ENCODE measurements around the gene CHRNA7.

The CHRNA7 gene

GRCh38 chr15:32099097-32099785 is 68.9 kb downstream of the CHRNA7 start:
- H3K4me3 Mint-ChIP-seq = no peak overlapping the region

GRCh38 chr15:32099956-32100684 is 69.8 kb downstream of the CHRNA7 start:
- Mint-ChIP-seq H3K4me1 (no peaks in the 10 kb centered on the region), H3K9me3 (no peaks in the 10 kb centered on the region), H3K36me3 (no peaks in the 10 kb centered on the region), H3K27me3 (peaks cover 31% of the 10 kb centered on the region), H3K27ac (no peak overlapping the region), H3K4me3 (no peak overlapping the region)
- CTCF ChIA-PET = no interaction called here
- no peak for DNase-seq

More at GRCh38 chr15:32099097-32099785, 68.9 kb downstream of the CHRNA7 start:
- Mint-ChIP-seq H3K27ac (no peak overlapping the region), H3K9me3 (no peaks in the 10 kb centered on the region), H3K4me1 (no peaks in the 10 kb centered on the region), H3K36me3 (no peaks in the 10 kb centered on the region), H3K27me3 (peaks cover 27% of the 10 kb centered on the region)
- no peak for DNase-seq
- CTCF ChIA-PET = no interaction called here

GRCh38 chr15:32104061-32104995 is 74.0 kb downstream of the CHRNA7 start:
- Mint-ChIP-seq H3K4me1 (peaks cover 4% of the 10 kb centered on the region), H3K36me3 (no peaks in the 10 kb centered on the region), H3K4me3 (no peak overlapping the region), H3K27me3 (peaks cover 48% of the 10 kb centered on the region), H3K9me3 (no peaks in the 10 kb centered on the region), H3K27ac (no peak overlapping the region)
- CTCF ChIA-PET = no interaction called here
- no peak for DNase-seq

GRCh38 chr15:32105258-32106241 is 75.2 kb downstream of the CHRNA7 start:
- CTCF ChIA-PET = no interaction called here
- Mint-ChIP-seq H3K9me3 (no peaks in the 10 kb centered on the region), H3K36me3 (no peaks in the 10 kb centered on the region), H3K27ac (no peak overlapping the region), H3K4me3 (no peak overlapping the region), H3K27me3 (peaks cover 44% of the 10 kb centered on the region), H3K4me1 (peaks cover 4% of the 10 kb centered on the region)
- DNase-seq = no peak

DNA sequence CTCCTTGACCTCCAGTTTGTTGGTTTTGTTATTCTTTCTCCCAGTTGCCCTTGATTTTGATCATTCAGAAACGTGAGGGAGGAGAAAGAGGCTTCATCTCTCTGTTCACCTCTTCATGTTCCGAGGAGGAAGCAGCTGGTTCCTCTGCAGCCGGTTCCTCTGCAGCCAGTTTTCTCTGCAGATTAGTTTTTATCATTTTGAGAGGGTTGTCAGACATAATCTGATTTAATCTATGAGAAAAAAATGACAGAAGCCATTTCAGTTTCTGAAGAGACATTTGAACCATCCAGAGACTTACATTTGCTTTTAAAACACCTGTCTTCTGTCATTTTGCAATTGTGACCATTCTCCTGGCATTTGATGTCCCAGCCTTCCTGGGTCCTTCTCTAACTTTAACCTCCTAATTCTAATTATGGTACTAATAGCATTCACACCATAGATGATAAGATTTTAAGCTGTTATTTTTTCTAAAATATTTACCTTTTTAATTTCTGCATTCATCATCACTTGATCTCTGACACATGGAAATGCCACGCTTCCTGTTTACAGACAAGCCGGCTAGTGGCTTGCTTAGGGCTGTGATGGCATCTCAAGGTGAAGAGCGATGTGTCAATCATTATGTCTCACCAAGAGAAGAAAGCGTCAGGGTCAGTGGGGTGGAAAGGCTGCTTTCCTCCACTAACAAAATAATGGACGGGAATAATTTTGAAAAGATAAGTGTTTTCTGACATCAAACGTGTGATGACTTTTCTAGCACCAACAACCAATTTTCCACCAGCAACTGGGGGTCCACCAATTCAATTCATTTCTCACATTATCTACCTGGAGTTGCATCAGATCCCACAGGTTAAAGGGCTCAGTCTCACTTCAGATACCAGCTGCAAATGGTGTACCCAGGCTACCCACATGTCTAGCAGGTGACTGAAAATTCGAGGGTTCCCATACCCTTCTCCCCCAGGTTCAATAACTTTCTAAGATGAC is 76.4 kb downstream of the CHRNA7 start:
- Mint-ChIP-seq H3K4me3 (no peak overlapping the region), H3K9me3 (no peaks in the 10 kb centered on the region), H3K36me3 (no peaks in the 10 kb centered on the region), H3K27me3 (peaks cover 39% of the 10 kb centered on the region), H3K27ac (no peak overlapping the region), H3K4me1 (peaks cover 4% of the 10 kb centered on the region)
- DNase-seq = no peak
- CTCF ChIA-PET = no interaction called here

- Mint-ChIP-seq H3K27ac (no peak overlapping the region), H3K4me1 (peaks cover 4% of the 10 kb centered on the region), H3K36me3 (no peaks in the 10 kb centered on the region), H3K9me3 (no peaks in the 10 kb centered on the region), H3K27me3 (peaks cover 39% of the 10 kb centered on the region), H3K4me3 (no peak overlapping the region)
- DNase-seq = no peak
- CTCF ChIA-PET = no interaction called here
Observed at GRCh38 chr15:32107477-32108080, 77.3 kb downstream of the CHRNA7 start.

GRCh38 chr15:32108661-32109060 is 78.3 kb downstream of the CHRNA7 start:
- Mint-ChIP-seq H3K27me3 (peaks cover 39% of the 10 kb centered on the region), H3K9me3 (no peaks in the 10 kb centered on the region), H3K4me1 (peaks cover 4% of the 10 kb centered on the region), H3K4me3 (no peak overlapping the region), H3K36me3 (no peaks in the 10 kb centered on the region), H3K27ac (no peak overlapping the region)
- no peak for DNase-seq
- CTCF ChIA-PET = no interaction called here

GRCh38 chr15:32112101-32112500 is 81.8 kb downstream of the CHRNA7 start:
- no peak overlapping the region for H3K4me3 Mint-ChIP-seq
- no peaks in the 10 kb centered on the region for H3K36me3 Mint-ChIP-seq
- peaks cover 13% of the 10 kb centered on the region for H3K27me3 Mint-ChIP-seq
- H3K4me1 Mint-ChIP-seq = no peaks in the 10 kb centered on the region
- H3K9me3 Mint-ChIP-seq = no peaks in the 10 kb centered on the region
- CTCF ChIA-PET = no interaction called here
- no peak for DNase-seq
- no peak overlapping the region for H3K27ac Mint-ChIP-seq

DNA sequence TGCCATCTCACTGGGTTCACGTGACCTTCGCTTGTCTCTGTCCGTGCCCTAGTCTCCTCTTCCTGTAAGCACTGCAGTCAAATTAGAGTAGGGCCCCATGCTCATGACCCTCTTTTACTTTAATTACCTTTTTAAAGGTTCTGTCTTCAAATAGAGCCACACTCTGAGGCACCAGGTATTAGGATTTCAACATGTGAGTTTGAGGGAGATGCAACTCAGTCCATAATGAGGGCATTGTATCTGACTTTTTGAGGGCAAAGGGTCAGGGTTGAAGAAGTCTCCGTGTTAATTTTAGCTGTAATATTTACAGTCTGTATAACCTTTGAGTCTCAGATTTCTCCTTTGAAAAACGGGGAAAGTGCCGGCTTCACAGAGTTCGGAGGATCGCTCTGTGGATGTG is 82.9 kb downstream of the CHRNA7 start:
- H3K27me3 Mint-ChIP-seq = peaks cover 3% of the 10 kb centered on the region
- H3K4me1 Mint-ChIP-seq = no peaks in the 10 kb centered on the region
- H3K4me3 Mint-ChIP-seq = no peak overlapping the region
- H3K27ac Mint-ChIP-seq = no peak overlapping the region
- CTCF ChIA-PET = no interaction called here
- H3K36me3 Mint-ChIP-seq = no peaks in the 10 kb centered on the region
- no peak for DNase-seq
- no peaks in the 10 kb centered on the region for H3K9me3 Mint-ChIP-seq

GRCh38 chr15:32117122-32117521 is 86.8 kb downstream of the CHRNA7 start:
- Mint-ChIP-seq H3K27me3 (no peaks in the 10 kb centered on the region), H3K36me3 (no peaks in the 10 kb centered on the region), H3K27ac (no peak overlapping the region), H3K4me3 (no peak overlapping the region), H3K9me3 (no peaks in the 10 kb centered on the region), H3K4me1 (no peaks in the 10 kb centered on the region)
- CTCF ChIA-PET = no interaction called here
- DNase-seq = no peak

GRCh38 chr15:32119286-32119685 is 89.0 kb downstream of the CHRNA7 start:
- no peaks in the 10 kb centered on the region for H3K27me3 Mint-ChIP-seq
- H3K4me3 Mint-ChIP-seq = no peak overlapping the region
- no peaks in the 10 kb centered on the region for H3K9me3 Mint-ChIP-seq
- no peaks in the 10 kb centered on the region for H3K4me1 Mint-ChIP-seq
- no peaks in the 10 kb centered on the region for H3K36me3 Mint-ChIP-seq
- CTCF ChIA-PET = no interaction called here
- H3K27ac Mint-ChIP-seq = no peak overlapping the region
- DNase-seq = no peak

DNA sequence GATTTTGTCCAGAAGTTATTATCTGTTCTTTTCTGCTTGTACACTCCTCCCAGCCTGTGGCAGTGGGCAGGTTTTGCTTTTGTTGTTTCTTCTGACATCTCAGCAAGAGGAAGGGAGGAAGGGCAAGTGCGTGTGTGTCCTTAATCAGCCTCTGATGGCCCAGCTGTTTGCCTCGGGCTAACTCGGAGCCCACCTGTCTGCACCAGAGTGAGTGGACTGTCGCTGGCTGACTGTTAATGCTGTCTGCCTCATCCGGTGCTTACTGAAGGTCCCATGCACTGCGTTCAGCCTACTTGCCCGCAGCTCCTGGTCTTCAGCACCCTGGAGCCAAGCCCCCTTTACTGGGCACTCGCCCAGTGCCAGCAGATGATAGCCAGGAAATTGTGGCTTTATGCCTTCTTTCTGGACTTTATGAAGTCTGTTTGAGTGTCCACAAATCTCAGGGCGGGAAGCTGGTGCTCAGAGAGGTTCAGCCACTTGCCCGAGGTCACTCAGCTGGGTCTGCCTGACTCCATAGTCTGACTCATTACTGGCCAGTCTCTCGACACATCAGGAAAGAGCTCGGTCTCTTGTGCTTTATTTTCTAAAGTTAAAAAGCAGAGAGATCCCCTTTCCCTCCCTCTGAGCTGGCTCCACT is 89.5 kb downstream of the CHRNA7 start:
- Mint-ChIP-seq H3K4me3 (no peak overlapping the region), H3K27me3 (no peaks in the 10 kb centered on the region), H3K4me1 (no peaks in the 10 kb centered on the region), H3K36me3 (no peaks in the 10 kb centered on the region), H3K27ac (no peak overlapping the region), H3K9me3 (no peaks in the 10 kb centered on the region)
- CTCF ChIA-PET = no interaction called here
- no peak for DNase-seq
